Neural progenitor cell (in vitro differentiated cells): ENCODE measurements around the gene PLEKHA6.

ENCODE experiments used
- EZH2 ChIP-seq: fragments of 200-600 bp; sonication (generic); IDR thresholded peaks from 2 replicates; pipeline ENCODE4 v1.6.1; 2017; ENCODE audit warnings: antibody characterized with exemption, mild to moderate bottlenecking, moderate library complexity
- TF ChIP-seq, protein P1 (sequence below): fragments of 200-600 bp; sonication (generic); IDR thresholded peaks from 2 replicates; pipeline ENCODE4 v1.5.1; 2017; ENCODE audit warnings: antibody characterized with exemption, mild to moderate bottlenecking

DNA sequence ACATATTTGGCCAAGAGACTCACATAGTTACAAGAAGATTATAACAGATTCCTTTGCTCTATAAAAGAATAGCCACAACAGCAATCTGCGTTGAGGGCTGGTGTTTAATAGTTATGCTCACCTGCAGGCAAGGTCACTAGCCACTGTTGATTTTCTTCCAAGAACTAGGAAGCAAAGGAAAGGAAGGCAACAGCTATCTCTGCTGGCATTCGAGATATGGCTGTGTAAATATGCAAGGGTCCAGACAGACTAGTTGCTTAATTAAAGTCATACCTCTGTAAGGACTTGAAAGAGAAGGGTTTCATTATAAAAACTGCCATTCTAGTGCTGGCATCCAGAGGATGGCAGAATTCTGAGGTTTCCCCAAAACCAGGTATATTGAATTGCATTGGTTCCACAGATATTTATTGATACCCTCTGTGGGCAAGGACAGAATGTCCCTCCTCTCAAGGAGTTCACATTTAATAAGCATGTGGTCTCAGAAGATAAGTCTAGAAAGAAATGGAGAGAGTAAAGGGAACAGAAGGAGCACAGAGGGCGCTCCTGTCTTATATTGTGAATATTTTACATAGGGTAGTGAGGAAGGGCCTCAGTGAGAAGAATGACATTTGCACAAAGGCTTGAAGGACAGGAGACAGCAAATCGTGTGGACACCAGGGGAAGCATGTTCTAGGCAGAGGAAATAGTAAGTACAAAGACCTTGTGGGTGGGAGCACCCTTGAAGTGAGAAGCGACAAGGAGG, 23.6 kb upstream of the PLEKHA6 start:
- TF ChIP-seq, protein P1, sequence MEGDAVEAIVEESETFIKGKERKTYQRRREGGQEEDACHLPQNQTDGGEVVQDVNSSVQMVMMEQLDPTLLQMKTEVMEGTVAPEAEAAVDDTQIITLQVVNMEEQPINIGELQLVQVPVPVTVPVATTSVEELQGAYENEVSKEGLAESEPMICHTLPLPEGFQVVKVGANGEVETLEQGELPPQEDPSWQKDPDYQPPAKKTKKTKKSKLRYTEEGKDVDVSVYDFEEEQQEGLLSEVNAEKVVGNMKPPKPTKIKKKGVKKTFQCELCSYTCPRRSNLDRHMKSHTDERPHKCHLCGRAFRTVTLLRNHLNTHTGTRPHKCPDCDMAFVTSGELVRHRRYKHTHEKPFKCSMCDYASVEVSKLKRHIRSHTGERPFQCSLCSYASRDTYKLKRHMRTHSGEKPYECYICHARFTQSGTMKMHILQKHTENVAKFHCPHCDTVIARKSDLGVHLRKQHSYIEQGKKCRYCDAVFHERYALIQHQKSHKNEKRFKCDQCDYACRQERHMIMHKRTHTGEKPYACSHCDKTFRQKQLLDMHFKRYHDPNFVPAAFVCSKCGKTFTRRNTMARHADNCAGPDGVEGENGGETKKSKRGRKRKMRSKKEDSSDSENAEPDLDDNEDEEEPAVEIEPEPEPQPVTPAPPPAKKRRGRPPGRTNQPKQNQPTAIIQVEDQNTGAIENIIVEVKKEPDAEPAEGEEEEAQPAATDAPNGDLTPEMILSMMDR: no peak
- no peak for TF ChIP-seq EZH2
